HepG2 (cell line): ENCODE measurements around the gene LENG1. TPM values are rescaled to one million over a fixed set of nuclear protein-coding genes. Genes with fewer than 3 reads are reported as not detected.

Experiments used
- DZIP1 ChIP-seq: sonication (generic); formaldehyde crosslinking; IDR thresholded peaks from 2 replicates; pipeline ENCODE4 v1.5.0; 2020; ENCODE audit warnings: mild to moderate bottlenecking, missing genetic modification reagents
- FOXP4 ChIP-seq: sonication (generic); formaldehyde crosslinking; IDR thresholded peaks from 2 replicates; pipeline ENCODE4 v1.4.0; 2020; ENCODE audit warnings: missing genetic modification reagents
- HMGXB4 ChIP-seq, 2 experiments: sonication (generic) in 1 of 2; formaldehyde crosslinking in 1 of 2; IDR thresholded peaks; 2 replicates each; pipeline versions ENCODE4 v1.4.0 to v1.6.1; 2018 to 2020; ENCODE audit warnings: missing genetic modification reagents in 2 of 2, borderline replicate concordance in 1 of 2, low read depth in 1 of 2, mild to moderate bottlenecking in 1 of 2, missing biosample characterization in 1 of 2
- HNF4A ChIP-seq: sonication (generic); formaldehyde crosslinking; IDR thresholded peaks from 2 replicates; pipeline ENCODE4 v1.4.0; 2020; ENCODE audit warnings: missing genetic modification reagents
- HNRNPH1 ChIP-seq: fragments of 200-400 bp; formaldehyde crosslinking; optimal IDR thresholded peaks from 2 replicates; pipeline ENCODE3; 2017; ENCODE audit warnings: mild to moderate bottlenecking, low read depth, low read length
- MXD3 ChIP-seq: IDR thresholded peaks from 2 replicates; pipeline ENCODE4 v1.6.1; 2016; ENCODE audit warnings: mild to moderate bottlenecking, missing biosample characterization, missing genetic modification reagents
- SOX5 ChIP-seq: IDR thresholded peaks from 2 replicates; pipeline ENCODE4 v1.6.1; 2016; ENCODE audit warnings: borderline replicate concordance
- ZNF274 ChIP-seq: sonication (generic); formaldehyde crosslinking; IDR thresholded peaks from 2 replicates; pipeline ENCODE4 v1.5.1; 2020; ENCODE audit warnings: mild to moderate bottlenecking, missing genetic modification reagents
- polyA plus RNA-seq, 8 experiments: library from polyadenylated mRNA; depleted of rRNA in 3 of 8; stranded (reverse) in 7 of 8; unstranded in 1 of 8; fragments of >200 nt; fragmentation: Illumina TruSeq in 4 of 8; extraction: Trizol in 4 of 8; gene quantifications; 2 replicates each; pipeline versions ENCODE4 v1.2.1 to v1.2.3, GENCODE V29; 2011 to 2016; ENCODE audit warnings: low read depth in 4 of 8, missing spikeins in 1 of 8, mixed read lengths in 1 of 8; ENCODE audit not compliant: insufficient read depth in 1 of 8
- total RNA-seq, 5 experiments: library from RNA; depleted of rRNA; stranded (reverse); fragments of >200 nt; fragmentation: Illumina TruSeq; extraction: Trizol; gene quantifications; 2 replicates each; pipeline ENCODE4 v1.2.3, GENCODE V29; 2016; ENCODE audit warnings: low read depth in 1 of 5
- TF ChIP-seq, protein P1 (sequence below), 2 experiments: fragments of 450-650 bp in 1 of 2; sonication (generic) in 1 of 2; formaldehyde crosslinking; IDR thresholded peaks; 2 replicates each; pipeline versions ENCODE4 v1.5.0 to v1.8.0; 2020 to 2022; ENCODE audit warnings: mild to moderate bottlenecking in 1 of 2, missing genetic modification reagents in 1 of 2
- TF ChIP-seq, protein P2 (sequence below): sonication (generic); formaldehyde crosslinking; IDR thresholded peaks from 2 replicates; pipeline ENCODE4 v1.4.0; 2020; ENCODE audit warnings: missing genetic modification reagents
- TF ChIP-seq, protein P3 (sequence below): sonication (generic); IDR thresholded peaks from 2 replicates; pipeline ENCODE4 v1.6.1; 2016; ENCODE audit warnings: low read depth, borderline replicate concordance

The LENG1 gene
- total and polyA plus RNA-seq, 2 of the 13 experiments (the other 11 are each of a cell fraction or from before 2014, with no cell fraction given) = 1.8 to 3.8 TPM

DNA sequence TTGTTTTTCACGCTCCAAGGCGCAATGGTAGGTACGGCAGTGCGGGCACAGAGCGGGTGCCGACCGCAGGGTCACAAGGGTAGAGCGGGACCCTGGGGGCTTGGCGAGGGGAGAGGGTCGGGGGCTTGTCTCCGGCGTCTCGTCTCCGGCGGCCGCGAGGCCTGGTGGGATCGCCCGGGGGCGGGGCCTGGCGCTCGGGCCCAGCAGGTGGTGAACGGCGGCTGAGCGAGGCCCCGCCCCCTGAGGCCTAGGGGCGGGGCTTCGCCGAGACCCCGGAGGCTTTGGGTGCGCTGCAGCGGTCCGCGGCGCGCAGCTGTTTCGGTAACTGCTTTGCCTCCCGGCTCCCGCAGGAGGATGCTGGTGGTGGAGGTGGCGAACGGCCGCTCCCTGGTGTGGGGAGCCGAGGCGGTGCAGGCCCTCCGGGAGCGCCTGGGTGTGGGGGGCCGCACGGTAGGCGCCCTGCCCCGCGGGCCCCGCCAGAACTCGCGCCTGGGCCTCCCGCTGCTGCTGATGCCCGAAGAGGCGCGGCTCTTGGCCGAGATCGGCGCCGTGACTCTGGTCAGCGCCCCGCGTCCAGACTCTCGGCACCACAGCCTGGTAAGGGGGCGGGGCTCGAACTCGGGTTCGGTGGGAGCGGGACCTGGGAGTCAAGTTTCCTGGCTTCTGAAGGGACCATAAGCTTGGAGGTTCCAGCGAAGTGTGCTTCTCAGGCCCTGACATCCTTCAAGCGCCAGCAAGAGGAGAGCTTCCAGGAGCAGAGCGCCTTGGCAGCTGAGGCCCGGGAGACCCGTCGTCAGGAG lies 31.7 kb upstream of the LENG1 start, which contains the start of gene TSEN34 (continued):
- TF ChIP-seq DZIP1 = peak; percentile 33; the same call in 1 of the 2 replicates
- TF ChIP-seq HNF4A = peak; percentile 28; the same call in 1 of the 2 replicates
- TF ChIP-seq, protein P1, sequence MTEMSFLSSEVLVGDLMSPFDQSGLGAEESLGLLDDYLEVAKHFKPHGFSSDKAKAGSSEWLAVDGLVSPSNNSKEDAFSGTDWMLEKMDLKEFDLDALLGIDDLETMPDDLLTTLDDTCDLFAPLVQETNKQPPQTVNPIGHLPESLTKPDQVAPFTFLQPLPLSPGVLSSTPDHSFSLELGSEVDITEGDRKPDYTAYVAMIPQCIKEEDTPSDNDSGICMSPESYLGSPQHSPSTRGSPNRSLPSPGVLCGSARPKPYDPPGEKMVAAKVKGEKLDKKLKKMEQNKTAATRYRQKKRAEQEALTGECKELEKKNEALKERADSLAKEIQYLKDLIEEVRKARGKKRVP (CRISPR knock-in tag; IDR thresholded peaks at IDR 0.05) = 0 out of 4 replicates have a peak, but pooled peaks of 1 of the 2 experiments have one; percentile 34
- TF ChIP-seq, protein P2, sequence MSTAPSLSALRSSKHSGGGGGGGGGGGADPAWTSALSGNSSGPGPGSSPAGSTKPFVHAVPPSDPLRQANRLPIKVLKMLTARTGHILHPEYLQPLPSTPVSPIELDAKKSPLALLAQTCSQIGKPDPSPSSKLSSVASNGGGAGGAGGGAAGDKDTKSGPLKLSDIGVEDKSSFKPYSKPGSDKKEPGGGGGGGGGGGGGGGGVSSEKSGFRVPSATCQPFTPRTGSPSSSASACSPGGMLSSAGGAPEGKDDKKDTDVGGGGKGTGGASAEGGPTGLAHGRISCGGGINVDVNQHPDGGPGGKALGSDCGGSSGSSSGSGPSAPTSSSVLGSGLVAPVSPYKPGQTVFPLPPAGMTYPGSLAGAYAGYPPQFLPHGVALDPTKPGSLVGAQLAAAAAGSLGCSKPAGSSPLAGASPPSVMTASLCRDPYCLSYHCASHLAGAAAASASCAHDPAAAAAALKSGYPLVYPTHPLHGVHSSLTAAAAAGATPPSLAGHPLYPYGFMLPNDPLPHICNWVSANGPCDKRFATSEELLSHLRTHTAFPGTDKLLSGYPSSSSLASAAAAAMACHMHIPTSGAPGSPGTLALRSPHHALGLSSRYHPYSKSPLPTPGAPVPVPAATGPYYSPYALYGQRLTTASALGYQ (CRISPR knock-in tag) = no peak
- no peak; the same call in 1 of the 2 replicates for TF ChIP-seq MXD3 (CRISPR knock-in tag)
- TF ChIP-seq FOXP4 (CRISPR knock-in tag) = peak; percentile 41
- TF ChIP-seq, protein P3, sequence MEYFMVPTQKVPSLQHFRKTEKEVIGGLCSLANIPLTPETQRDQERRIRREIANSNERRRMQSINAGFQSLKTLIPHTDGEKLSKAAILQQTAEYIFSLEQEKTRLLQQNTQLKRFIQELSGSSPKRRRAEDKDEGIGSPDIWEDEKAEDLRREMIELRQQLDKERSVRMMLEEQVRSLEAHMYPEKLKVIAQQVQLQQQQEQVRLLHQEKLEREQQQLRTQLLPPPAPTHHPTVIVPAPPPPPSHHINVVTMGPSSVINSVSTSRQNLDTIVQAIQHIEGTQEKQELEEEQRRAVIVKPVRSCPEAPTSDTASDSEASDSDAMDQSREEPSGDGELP = peak; percentile 77; the same call in 1 of the 2 replicates
- TF ChIP-seq SOX5 (CRISPR knock-in tag) = no peak
- peak in 1 of 2 experiments; percentile 71; a peak in 3 of 4 replicates for TF ChIP-seq HMGXB4 (CRISPR knock-in tag; IDR thresholded peaks at IDR 0.05; ENCODE audit: borderline replicate concordance in 1 of 2, low read depth in 1 of 2)
- no peak for TF ChIP-seq HNRNPH1
- 0 out of 2 replicates have a peak, but pooled peaks have one; percentile 54 for TF ChIP-seq ZNF274 (CRISPR knock-in tag)
